C4-2B (cell line): ENCODE results near the gene MORC4.

Experiments
- ZFX ChIP-seq: fragments of 450-650 bp; IDR thresholded peaks from 2 replicates; pipeline ENCODE4 v1.6.1; 2017
- TF ChIP-seq, protein P1 (sequence below): fragments of 450-650 bp; conservative IDR thresholded peaks from 2 replicates; pipeline ENCODE4 v1.5.1; 2017; ENCODE audit warnings: mild to moderate bottlenecking

DNA sequence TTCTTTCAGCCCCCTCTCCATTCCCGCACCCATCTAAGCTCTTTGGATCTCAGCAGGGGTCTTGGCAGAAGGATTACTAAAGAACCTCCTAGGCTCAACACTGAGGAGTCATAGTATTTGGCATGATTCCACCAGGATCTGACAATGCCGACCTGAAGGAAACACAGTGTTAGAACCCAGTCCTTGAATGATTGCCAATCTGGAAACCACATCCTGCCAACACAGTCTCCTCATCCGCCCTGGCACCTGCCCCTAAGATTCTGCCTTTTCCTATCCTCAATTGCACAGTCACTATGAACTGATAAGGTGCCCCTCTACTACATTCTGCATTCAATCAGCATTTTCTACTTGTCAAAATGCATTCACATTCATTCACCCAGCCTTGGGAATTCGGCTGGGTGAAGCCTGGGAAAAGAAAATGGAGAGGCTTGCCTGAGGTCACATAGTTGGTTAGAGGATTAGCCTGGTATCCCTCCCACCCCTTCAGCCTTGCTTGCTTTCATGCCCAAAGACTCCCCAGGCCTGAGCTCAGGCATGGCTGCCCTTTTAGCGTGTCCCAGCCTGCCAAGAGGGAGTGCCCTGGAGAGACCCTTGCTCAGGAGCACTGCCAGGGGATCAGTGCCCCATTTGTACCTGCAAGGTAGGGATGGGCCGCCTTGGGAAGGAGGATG, 82.0 kb downstream of the MORC4 start:
- TF ChIP-seq, protein P1, sequence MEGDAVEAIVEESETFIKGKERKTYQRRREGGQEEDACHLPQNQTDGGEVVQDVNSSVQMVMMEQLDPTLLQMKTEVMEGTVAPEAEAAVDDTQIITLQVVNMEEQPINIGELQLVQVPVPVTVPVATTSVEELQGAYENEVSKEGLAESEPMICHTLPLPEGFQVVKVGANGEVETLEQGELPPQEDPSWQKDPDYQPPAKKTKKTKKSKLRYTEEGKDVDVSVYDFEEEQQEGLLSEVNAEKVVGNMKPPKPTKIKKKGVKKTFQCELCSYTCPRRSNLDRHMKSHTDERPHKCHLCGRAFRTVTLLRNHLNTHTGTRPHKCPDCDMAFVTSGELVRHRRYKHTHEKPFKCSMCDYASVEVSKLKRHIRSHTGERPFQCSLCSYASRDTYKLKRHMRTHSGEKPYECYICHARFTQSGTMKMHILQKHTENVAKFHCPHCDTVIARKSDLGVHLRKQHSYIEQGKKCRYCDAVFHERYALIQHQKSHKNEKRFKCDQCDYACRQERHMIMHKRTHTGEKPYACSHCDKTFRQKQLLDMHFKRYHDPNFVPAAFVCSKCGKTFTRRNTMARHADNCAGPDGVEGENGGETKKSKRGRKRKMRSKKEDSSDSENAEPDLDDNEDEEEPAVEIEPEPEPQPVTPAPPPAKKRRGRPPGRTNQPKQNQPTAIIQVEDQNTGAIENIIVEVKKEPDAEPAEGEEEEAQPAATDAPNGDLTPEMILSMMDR, result no peak
- TF ChIP-seq ZFX, result no peak
